HepG2 (cell line): ENCODE results near the gene ACTA2. TPM values are rescaled to one million over a fixed set of nuclear protein-coding genes. Genes with fewer than 3 reads are reported as not detected.

Experiments used
- ASH2L ChIP-seq: fragments of 300-600, 200-600 bp; sonication (generic); IDR thresholded peaks from 2 replicates; pipeline ENCODE4 v1.7.0; 2017; ENCODE audit warnings: low read depth, mild to moderate bottlenecking, moderate library complexity, mixed read lengths, low read length; ENCODE audit not compliant: insufficient read length
- EZH2 ChIP-seq: conservative IDR thresholded peaks from 2 replicates; pipeline ENCODE4 v1.6.1; 2012; ENCODE audit warnings: mild to moderate bottlenecking, low read depth, low read length, moderate library complexity
- FOXP1 ChIP-seq, 2 experiments: fragments of 450-650 bp in 1 of 2; IDR thresholded peaks; 2 replicates each; pipeline ENCODE4 v1.6.1; 2017 to 2018; ENCODE audit warnings: antibody characterized with exemption in 1 of 2
- IRF2 ChIP-seq: IDR thresholded peaks from 2 replicates; pipeline ENCODE4 v1.6.1; 2018; ENCODE audit warnings: missing genetic modification reagents, missing compliant biosample characterization
- ZFP36 ChIP-seq: fragments of 150-350 bp; IDR thresholded peaks from 2 replicates; pipeline ENCODE4 v1.6.1; 2018; ENCODE audit warnings: borderline replicate concordance, low read length, low read depth; ENCODE audit not compliant: partially characterized antibody
- ZNF235 ChIP-seq: sonication (generic); formaldehyde crosslinking; IDR thresholded peaks from 2 replicates; pipeline ENCODE4 v1.8.1; 2023; ENCODE audit warnings: mild to moderate bottlenecking, missing genetic modification reagents, borderline replicate concordance
- ZNF468 ChIP-seq: sonication (generic); formaldehyde crosslinking; IDR thresholded peaks from 2 replicates; pipeline ENCODE4 v1.8.0; 2022; ENCODE audit warnings: mild to moderate bottlenecking, moderate library complexity, missing genetic modification reagents
- ZNF703 ChIP-seq: sonication (generic); formaldehyde crosslinking; IDR thresholded peaks from 2 replicates; pipeline ENCODE4 v1.5.1; 2020; ENCODE audit warnings: missing genetic modification reagents, mild to moderate bottlenecking, moderate library complexity, borderline replicate concordance
- polyA plus RNA-seq, 8 experiments: library from polyadenylated mRNA; depleted of rRNA in 3 of 8; stranded (reverse) in 7 of 8; unstranded in 1 of 8; fragments of >200 nt; fragmentation: Illumina TruSeq in 4 of 8; extraction: Trizol in 4 of 8; gene quantifications; 2 replicates each; pipeline versions ENCODE4 v1.2.1 to v1.2.3, GENCODE V29; 2011 to 2016; ENCODE audit warnings: low read depth in 4 of 8, missing spikeins in 1 of 8, mixed read lengths in 1 of 8; ENCODE audit not compliant: insufficient read depth in 1 of 8
- total RNA-seq, 5 experiments: library from RNA; depleted of rRNA; stranded (reverse); fragments of >200 nt; fragmentation: Illumina TruSeq; extraction: Trizol; gene quantifications; 2 replicates each; pipeline ENCODE4 v1.2.3, GENCODE V29; 2016; ENCODE audit warnings: low read depth in 1 of 5
- TF ChIP-seq, protein P1 (sequence below), 2 experiments: fragments of 450-650 bp in 1 of 2; sonication (generic) in 1 of 2; formaldehyde crosslinking in 1 of 2; IDR thresholded peaks; 2 replicates each; pipeline versions ENCODE4 v1.6.1 to v1.8.0; 2016 to 2022; ENCODE audit warnings: antibody characterized with exemption in 1 of 2, mild to moderate bottlenecking in 1 of 2, missing genetic modification reagents in 1 of 2
- TF ChIP-seq, protein P2 (sequence below): sonication (generic); formaldehyde crosslinking; IDR thresholded peaks from 2 replicates; pipeline ENCODE4 v1.8.0; 2022; ENCODE audit warnings: missing genetic modification reagents, mild to moderate bottlenecking, borderline replicate concordance
- TF ChIP-seq, protein P3 (sequence below): sonication (generic); formaldehyde crosslinking; IDR thresholded peaks from 2 replicates; pipeline ENCODE4 v1.4.0; 2020; ENCODE audit warnings: missing genetic modification reagents, mild to moderate bottlenecking, borderline replicate concordance

Gene ACTA2
- total and polyA plus RNA-seq, 2 of the 13 experiments (the other 11 are each of a cell fraction or from before 2014, with no cell fraction given): 21.8 to 59.9 TPM

DNA sequence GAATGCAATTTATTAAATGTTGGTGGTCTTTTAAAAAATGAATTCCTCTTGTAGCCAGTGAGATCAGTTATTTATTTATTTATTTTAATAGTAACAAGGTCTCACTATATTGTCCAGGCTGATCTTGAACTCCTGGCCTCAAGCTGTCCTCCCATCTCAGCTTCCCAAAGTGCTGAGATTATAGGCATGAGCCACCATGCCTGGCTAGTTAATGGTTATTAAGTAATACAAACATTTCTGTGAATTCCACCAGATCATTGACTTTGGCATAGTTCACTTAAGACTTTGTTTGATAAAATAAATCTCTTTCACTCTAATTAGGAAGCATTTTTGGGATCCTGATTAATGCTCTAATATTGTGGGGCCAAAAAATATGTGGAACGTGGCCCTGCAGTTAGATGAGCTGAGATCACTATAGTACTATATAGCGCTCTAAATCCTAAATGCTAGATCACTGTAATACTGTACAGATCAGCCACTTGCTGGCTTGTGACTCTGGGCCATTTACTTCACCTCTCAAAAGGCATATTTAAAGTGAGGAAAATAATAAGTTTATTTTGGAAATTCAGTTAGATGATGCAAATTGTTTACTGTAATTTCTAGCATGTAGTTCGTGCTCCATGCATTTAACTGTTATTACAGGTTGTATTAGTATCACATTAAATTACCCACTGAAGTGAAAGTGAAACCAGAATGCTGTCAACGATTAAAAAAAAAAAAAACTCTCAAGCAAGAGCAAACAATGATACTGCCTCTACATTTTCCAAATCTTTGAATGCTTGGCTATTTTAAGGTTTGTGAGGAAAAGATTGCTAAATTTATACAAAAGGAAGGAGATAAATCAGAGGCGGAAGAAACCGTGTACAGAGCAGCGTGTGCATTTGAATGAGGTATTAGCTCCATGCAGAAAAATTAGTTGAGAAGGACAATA, 22.1 kb upstream of the ACTA2 start (continued):
- TF ChIP-seq, protein P1, sequence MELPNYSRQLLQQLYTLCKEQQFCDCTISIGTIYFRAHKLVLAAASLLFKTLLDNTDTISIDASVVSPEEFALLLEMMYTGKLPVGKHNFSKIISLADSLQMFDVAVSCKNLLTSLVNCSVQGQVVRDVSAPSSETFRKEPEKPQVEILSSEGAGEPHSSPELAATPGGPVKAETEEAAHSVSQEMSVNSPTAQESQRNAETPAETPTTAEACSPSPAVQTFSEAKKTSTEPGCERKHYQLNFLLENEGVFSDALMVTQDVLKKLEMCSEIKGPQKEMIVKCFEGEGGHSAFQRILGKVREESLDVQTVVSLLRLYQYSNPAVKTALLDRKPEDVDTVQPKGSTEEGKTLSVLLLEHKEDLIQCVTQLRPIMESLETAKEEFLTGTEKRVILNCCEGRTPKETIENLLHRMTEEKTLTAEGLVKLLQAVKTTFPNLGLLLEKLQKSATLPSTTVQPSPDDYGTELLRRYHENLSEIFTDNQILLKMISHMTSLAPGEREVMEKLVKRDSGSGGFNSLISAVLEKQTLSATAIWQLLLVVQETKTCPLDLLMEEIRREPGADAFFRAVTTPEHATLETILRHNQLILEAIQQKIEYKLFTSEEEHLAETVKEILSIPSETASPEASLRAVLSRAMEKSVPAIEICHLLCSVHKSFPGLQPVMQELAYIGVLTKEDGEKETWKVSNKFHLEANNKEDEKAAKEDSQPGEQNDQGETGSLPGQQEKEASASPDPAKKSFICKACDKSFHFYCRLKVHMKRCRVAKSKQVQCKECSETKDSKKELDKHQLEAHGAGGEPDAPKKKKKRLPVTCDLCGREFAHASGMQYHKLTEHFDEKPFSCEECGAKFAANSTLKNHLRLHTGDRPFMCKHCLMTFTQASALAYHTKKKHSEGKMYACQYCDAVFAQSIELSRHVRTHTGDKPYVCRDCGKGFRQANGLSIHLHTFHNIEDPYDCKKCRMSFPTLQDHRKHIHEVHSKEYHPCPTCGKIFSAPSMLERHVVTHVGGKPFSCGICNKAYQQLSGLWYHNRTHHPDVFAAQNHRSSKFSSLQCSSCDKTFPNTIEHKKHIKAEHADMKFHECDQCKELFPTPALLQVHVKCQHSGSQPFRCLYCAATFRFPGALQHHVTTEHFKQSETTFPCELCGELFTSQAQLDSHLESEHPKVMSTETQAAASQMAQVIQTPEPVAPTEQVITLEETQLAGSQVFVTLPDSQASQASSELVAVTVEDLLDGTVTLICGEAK (IDR thresholded peaks at IDR 0.05): no peak
- TF ChIP-seq, protein P1 (CRISPR knock-in tag; IDR thresholded peaks at IDR 0.05): no peak
- no peak for TF ChIP-seq ZNF235 (CRISPR knock-in tag)
- no peak for TF ChIP-seq FOXP1 (IDR thresholded peaks at IDR 0.05)
- TF ChIP-seq FOXP1 (CRISPR knock-in tag; IDR thresholded peaks at IDR 0.05): no peak
- no peak for TF ChIP-seq ZNF468 (CRISPR knock-in tag)
- TF ChIP-seq, protein P2, sequence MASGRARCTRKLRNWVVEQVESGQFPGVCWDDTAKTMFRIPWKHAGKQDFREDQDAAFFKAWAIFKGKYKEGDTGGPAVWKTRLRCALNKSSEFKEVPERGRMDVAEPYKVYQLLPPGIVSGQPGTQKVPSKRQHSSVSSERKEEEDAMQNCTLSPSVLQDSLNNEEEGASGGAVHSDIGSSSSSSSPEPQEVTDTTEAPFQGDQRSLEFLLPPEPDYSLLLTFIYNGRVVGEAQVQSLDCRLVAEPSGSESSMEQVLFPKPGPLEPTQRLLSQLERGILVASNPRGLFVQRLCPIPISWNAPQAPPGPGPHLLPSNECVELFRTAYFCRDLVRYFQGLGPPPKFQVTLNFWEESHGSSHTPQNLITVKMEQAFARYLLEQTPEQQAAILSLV (CRISPR knock-in tag): no peak
- TF ChIP-seq ZFP36: no peak
- TF ChIP-seq EZH2: no peak
- no peak for TF ChIP-seq ZNF703 (CRISPR knock-in tag)
- peak; percentile 95 for TF ChIP-seq IRF2 (CRISPR knock-in tag)
- TF ChIP-seq, protein P3, sequence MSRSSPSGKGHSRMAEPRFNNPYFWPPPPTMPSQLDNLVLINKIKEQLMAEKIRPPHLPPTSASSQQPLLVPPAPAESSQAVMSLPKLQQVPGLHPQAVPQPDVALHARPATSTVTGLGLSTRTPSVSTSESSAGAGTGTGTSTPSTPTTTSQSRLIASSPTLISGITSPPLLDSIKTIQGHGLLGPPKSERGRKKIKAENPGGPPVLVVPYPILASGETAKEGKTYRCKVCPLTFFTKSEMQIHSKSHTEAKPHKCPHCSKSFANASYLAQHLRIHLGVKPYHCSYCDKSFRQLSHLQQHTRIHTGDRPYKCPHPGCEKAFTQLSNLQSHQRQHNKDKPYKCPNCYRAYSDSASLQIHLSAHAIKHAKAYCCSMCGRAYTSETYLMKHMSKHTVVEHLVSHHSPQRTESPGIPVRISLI: peak; percentile 62; the same call in 1 of the 2 replicates
- TF ChIP-seq ASH2L: peak; percentile 38
